HK-2 (cell line): ENCODE measurements around the gene CHRM2.

ENCODE experiments used
- DNase-seq: peaks from one replicate; pipeline ENCODE4 v3.0.0-alpha.2; 2018; ENCODE audit not compliant: unreplicated experiment

Gene CHRM2

GRCh38 chr7:136957391-136957790, 88.9 kb downstream of the CHRM2 start:
- no peak for DNase-seq

DNA sequence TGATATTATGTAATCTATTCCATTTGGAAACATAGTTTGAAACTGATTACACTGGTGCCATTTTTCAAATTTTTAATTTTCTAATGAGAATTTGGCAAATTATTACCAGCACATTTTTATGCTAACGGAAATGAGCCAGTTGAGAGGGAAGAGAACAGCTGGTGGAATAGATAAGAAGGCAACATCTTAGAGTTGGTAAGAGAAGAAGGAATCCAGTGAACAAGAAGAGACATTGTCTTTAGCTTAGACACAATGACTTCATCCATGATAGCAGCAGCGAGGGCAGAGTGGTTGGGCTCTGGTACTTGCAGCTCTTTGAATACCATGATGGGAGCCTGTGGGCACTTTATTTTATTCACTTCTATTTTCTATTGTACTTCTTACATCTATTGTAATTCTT, 89.6 kb downstream of the CHRM2 start:
- DNase-seq = no peak

DNA sequence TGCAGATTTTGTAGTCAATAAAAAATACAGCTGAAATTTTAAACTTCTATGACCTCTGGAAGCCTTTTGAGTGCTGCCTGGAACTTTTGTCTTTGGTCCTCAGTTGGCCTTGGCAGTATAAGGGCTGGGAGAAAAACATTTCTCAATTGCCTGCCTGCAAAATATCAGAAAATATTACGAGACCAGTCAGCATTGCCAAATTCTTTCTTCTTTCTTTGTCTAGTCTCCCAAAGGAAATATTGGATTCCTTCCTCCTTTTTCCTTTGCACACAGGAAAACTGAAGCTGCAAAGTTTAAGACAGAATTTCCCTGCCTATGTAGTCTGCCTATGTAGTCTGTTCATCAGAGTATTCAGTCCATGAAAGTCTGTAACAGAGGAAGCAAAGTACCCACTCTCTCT, 95.9 kb downstream of the CHRM2 start:
- DNase-seq = no peak

DNA sequence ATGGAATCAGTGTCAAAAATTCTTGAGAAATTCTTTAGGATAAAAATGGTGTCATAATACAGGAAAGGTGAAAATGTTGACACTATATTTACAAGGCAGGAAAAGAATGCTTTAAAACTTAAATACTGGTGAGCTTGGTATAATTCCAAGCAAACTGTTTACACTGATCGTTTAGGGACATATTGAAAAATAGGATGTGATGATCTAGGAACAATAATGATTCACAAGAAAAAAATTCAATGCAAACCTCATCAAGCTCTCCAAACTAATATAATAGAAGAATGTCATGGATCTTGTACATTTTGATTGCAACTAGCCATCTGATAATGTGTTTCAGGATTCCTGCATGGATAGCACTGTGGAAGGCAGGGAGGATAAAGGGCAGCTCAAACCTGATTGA, 98.4 kb downstream of the CHRM2 start:
- DNase-seq = no peak

- DNase-seq = no peak
Observed at GRCh38 chr7:136969761-136970160, 101.3 kb downstream of the CHRM2 start.

GRCh38 chr7:136971776-136972175, 103.3 kb downstream of the CHRM2 start:
- no peak for DNase-seq

- no peak for DNase-seq
Observed at GRCh38 chr7:136976504-136977251, 108.2 kb downstream of the CHRM2 start.

DNA sequence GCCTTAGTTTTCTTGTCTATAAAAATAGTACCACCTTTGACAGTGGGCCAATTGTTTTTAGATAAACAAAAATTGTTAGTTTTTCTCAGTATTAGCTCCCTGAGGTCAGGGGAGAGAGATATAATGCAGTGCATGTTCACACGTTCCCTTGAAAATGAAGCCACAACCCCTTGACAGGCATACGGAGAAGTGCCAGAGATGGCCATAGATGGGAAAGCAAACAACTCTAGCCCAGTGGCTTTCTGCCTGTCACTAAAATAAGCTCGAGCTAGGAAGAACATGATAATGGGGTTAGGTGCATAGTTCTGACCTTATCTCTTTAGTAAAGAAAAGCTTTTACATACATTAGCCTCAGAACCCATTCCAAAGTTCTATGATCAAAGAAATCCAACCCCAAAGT, 124.9 kb downstream of the CHRM2 start:
- DNase-seq = no peak

DNA sequence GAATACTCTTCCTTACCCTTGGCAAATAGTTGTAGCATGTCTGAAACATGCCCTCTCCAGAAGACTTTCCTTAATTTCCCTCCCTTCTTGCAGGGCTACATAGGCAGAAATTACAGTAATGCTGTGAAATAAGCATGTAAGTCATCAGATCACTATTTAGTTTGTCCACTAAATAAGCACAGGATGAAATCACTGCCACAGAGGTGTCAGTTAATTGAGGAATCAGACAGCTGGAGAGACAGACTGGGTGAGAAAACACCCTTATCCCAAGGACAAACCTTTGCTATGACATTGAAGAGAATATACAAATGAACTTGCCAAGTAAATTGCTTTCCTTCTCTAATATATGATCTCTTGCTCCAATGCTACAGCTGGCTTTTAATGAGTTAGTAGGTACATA, 129.3 kb downstream of the CHRM2 start:
- no peak for DNase-seq

- no peak for DNase-seq
Observed at GRCh38 chr7:136998495-136998894, 130.0 kb downstream of the CHRM2 start.

GRCh38 chr7:137000621-137001020, 132.2 kb downstream of the CHRM2 start:
- DNase-seq = no peak

DNA sequence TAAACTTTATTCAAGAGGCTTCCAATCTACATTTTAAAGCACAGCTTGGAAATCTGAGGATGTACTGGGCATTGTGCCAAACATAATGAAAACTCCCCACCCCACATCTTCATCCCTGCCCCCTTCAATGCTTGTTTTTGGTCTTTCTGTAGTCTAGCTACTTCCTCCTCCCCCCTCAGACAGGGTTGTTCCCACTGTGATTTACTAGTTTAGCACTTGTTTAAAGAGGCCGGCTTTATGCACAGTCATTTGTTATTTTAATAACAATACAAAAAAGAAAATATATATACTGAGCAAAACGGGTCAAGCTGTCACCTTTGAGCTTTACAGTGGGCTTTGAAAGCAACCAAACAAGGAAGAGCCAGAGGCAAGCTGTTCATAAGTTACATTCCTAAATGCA, 132.6 kb downstream of the CHRM2 start:
- no peak for DNase-seq

DNA sequence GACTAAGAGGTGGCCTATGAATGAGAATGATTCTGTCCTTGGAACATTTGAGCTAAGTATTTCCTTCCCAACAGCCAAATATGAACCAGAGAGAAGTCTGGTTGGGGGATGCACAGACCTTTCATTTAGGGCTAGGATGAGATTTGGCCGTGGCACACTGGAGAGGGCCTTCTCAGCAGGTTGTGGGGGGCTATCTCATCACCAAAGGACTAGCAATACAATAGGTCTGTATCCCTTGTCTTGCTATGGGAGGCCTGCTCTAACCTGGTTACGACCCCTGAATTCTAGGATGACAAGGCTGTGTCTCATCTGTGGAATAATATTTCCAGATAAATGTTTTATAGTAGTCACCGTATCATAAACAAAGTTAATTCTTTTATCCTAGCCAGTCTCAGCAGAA, 133.0 kb downstream of the CHRM2 start:
- DNase-seq = no peak

- no peak for DNase-seq
Observed at GRCh38 chr7:137003086-137003485, 134.6 kb downstream of the CHRM2 start.

DNA sequence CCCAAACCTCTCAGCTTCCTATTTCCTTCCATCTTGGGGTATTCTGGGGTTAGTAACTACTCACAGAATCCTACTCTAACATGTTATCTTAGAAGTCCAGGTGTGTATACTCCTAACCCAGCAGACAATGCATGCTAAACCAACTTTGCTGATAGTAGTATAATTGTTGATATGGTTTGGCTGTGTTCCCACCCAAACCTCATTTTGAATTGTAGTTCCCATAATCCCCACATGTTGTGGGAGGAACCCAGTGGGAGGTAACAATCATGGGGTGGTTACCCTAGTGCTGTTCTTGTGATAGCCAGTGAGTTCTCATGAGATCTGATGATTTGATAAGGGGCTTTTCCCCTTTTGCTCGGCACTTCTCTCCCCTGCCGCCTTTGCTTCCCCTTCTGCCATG, 135.1 kb downstream of the CHRM2 start:
- no peak for DNase-seq

DNA sequence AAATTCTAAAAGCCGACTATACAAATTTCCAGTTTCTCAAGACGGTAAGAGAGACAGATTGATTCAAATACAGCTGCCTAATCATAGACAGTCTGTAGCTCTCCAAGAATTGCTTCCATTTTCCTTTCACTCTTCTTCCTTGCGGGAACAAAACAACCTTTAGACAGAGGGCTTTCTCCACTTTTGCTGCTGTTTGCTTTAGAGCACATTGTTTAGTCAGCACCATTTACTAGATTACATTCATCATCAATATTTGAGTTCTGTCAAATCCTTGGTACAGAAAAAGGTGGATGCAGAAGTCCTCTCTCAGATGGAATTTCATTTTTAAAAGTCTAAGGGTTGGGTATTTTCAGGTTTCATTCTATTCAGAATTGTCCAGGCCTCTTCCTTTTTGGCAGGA, 137.4 kb downstream of the CHRM2 start:
- DNase-seq = no peak

- no peak for DNase-seq
Observed at GRCh38 chr7:137006293-137006692, 137.8 kb downstream of the CHRM2 start.

DNA sequence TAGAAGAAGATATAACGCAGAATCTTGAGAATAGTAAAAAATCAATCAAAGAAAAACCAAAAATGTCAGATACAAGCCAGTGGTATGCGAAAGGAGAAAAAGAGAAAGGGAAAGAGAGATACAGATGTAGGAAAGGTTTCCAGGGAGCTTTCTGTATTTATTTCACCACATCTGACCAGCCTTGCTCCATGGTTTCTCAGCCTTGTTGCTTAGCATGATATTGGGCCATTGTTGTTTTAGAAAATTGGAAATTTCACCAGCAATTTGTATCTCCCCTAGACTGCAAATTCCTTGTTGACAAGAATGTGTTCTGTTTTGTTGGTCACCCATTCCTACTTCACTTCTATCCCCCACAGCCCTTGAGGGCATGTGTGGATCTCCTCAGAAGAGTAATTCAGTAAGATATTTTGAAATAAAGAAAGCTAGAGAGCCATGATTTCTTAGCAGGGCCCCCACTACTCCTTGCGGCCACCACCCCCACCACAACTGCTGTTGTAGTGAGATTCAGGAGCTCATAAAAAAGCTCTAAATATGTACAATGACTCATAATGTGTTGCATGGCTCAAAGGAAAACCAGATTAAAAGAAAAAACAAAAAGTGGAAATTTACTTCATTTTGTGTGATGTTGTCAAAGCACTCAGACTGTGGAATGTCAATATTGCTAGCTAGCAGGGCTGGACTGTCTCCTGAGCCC, 138.7 kb downstream of the CHRM2 start:
- no peak for DNase-seq

- no peak for DNase-seq
Observed at GRCh38 chr7:137009404-137009803, 141.0 kb downstream of the CHRM2 start.

GRCh38 chr7:137015015-137015414, 146.6 kb downstream of the CHRM2 start:
- no peak for DNase-seq

GRCh38 chr7:137017221-137017620, 148.8 kb downstream of the CHRM2 start:
- DNase-seq = no peak

GRCh38 chr7:137018468-137018867, 150.0 kb downstream of the CHRM2 start:
- DNase-seq = no peak

- DNase-seq = no peak
Observed at GRCh38 chr7:137020351-137020750, 151.9 kb downstream of the CHRM2 start.
